ENCODE data around the gene TPP1.

Gene TPP1

GRCh38 chr11:6576471-6577373, 42.5 kb downstream of the TPP1 start:
- DNase-seq (ENCODE audit: low read depth), result peak; percentile 66
- TF ChIP-seq CTCF (conservative IDR thresholded peaks at IDR 0.05; ENCODE audit: low read depth, low read length), result no peak
- no peak overlapping the region for H3K4me3 ChIP-seq (ENCODE audit: low read depth, low read length)

DNA sequence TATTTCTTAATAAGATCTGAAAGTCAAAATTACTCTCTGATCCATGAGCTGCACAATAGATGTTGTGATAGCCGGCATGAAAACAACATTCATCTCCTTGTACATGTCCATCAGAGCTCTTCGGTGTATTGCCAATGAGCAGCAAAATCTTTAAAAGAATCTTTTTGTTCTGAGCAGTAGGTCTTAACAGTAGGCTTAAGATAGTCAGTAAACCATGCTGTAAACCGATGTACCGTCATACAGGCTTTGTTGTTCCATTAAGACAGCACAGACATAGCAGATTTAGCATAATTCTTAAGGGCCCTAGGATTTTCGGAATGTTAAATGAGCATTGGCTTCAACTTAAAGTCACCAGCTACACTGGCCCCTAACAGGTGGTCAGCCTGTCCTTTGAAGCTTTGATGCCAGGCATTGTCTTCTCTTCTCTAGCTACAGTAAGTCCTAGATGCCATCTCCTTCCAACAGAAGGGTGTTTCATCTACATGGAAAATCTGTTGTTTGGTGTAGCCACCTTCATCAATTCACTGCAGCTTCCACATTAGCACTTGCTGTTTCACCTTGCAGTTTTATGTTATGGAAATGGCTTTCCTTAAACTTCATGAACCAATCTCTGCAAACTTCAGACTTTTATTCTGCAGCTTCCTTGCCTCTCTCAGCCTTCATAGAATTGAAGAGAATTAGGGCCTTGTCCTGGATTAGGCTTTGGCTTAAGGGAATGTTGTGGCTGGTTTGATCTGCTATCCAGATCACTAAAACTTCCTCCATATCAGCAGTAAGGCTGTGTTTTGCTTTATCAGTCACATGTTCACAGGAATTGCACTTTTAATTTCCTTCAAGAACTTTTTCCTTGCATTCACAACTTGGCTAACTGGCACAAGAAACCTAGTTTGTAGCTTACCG, 44.2 kb downstream of the TPP1 start:
- DNase-seq (ENCODE audit: low read depth), result no peak

DNA sequence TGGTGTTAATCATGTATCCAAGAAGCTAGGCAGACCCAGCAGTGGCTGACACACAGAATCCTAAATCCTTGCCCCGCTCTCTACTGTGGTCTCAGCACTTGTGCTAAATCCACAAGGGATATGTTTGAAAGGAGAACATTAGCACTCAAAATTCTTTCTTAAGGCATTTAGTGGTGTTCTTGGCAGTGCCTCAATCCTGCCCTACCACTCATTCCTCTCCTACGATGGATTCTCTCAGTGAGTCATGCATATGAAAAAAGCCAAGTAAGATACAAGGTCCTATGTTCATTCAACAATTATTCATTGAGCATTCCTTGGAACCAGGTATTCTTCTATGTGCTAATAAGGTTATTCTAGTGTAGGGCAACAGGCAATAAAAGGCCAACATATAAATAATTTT, 47.0 kb downstream of the TPP1 start:
- no peak for TF ChIP-seq CTCF (conservative IDR thresholded peaks at IDR 0.05; ENCODE audit: low read depth, low read length)
- DNase-seq (ENCODE audit: low read depth), result peak; percentile 79
- no peak overlapping the region for H3K4me3 ChIP-seq (ENCODE audit: low read depth, low read length)

More for the DNA sequence above, 44.2 kb downstream of the TPP1 start:
- no peak for TF ChIP-seq CTCF (conservative IDR thresholded peaks at IDR 0.05; ENCODE audit: low read depth, low read length)
- H3K4me3 ChIP-seq (ENCODE audit: low read depth, low read length), result no peak overlapping the region

DNA sequence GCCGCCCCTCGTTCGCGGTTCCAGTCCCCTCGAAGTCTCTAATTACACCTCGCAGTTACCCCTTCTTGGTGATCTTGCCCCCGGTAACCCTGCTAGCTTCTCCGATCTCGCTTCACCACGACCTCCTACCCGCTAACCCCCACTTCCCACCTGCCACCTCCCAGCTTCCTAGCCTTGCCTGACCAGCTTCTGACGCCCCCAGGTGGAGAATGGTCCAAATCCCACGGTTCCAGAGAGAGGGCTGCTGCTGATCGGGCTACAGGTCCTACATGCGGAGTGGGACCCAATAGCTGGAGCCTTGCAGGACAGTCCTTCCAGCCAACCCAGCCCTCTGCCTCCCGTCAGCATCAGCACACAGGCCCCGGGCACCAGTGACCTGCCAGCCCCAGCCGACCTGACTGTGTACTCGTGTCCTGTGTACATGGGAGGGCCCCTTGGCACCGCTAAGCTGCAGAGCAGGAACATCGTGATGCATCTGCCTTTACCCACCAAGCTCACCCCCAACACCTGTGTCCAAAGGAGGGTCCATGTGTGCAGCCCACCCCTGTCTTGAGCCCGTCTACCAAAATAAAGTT, 47.7 kb downstream of the TPP1 start:
- no peak overlapping the region for H3K4me3 ChIP-seq (ENCODE audit: low read depth, low read length)
- no peak for DNase-seq (ENCODE audit: low read depth)
- peak; percentile 2 for TF ChIP-seq CTCF (conservative IDR thresholded peaks at IDR 0.05; ENCODE audit: low read depth, low read length)

DNA sequence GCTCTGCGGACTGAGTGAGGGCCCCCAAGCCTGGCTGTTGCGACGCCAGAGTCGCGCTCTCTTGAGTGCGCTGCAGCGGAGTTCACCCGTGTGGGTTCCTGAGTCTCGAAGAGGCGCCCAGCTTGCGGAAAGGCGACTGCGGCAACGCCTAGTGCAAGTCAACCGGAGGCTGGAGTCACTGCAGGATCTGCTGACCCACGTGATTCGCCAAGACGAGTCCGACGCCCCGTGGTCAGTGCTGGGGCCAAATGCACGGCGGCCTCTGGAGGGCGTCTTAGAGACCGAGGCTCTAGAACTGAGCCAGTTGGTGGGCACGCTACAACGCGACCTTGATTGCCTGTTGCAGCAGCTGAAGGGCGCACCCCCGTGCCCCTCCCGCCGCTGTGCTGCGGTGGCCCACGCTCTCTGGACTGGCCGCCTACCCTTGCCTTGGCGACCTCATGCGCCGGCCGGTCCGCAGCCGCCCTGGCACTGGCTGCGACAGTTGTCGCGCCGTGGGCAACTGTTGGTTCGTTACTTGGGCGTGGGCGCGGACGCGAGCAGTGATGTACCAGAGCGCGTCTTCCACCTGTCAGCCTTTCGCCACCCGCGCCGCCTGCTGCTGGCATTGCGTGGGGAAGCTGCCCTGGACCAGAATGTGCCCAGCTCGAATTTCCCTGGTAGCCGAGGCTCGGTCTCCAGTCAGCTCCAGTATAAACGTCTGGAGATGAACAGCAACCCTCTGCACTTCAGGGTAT, 48.4 kb downstream of the TPP1 start:
- DNase-seq (ENCODE audit: low read depth), result no peak
- H3K4me3 ChIP-seq (ENCODE audit: low read depth, low read length), result no peak overlapping the region
- TF ChIP-seq CTCF (conservative IDR thresholded peaks at IDR 0.05; ENCODE audit: low read depth, low read length), result no peak

- DNase-seq (ENCODE audit: low read depth), result no peak
- TF ChIP-seq CTCF (conservative IDR thresholded peaks at IDR 0.05; ENCODE audit: low read depth, low read length), result no peak
- no peak overlapping the region for H3K4me3 ChIP-seq (ENCODE audit: low read depth, low read length)
Measured at GRCh38 chr11:6569706-6570105, 49.5 kb downstream of the TPP1 start.
